Karpas-422 (cell line): Measurements from ENCODE around the gene MYO18A. TPM values are rescaled to one million over a fixed set of nuclear protein-coding genes. Genes with fewer than 3 reads are reported as not detected.

Experiments
- DNase-seq: peaks from one replicate; pipeline ENCODE4 v3.0.0-alpha.2; 2015
- H2AFZ ChIP-seq: fragments of 200-600 bp; sonication (generic); 2 replicates; pipeline ENCODE4 v1.6.1; 2014; ENCODE audit warnings: antibody characterized with exemption, low read length, mixed read lengths
- H3K27ac ChIP-seq: fragments of 200-600 bp; sonication (generic); 2 replicates; pipeline ENCODE4 v1.5.1; 2014; ENCODE audit warnings: mild to moderate bottlenecking, low read length, moderate library complexity
- H3K27me3 ChIP-seq: fragments of 200-600 bp; sonication (generic); 2 replicates; pipeline ENCODE4 v1.6.1; 2014; ENCODE audit warnings: low read length, mixed read lengths
- H3K36me3 ChIP-seq: fragments of 200-600 bp; sonication (generic); 2 replicates; pipeline ENCODE4 v1.6.1; 2014; ENCODE audit warnings: low read length, mixed read lengths; ENCODE audit not compliant: insufficient read depth
- H3K4me1 ChIP-seq: fragments of 200-600 bp; sonication (generic); 2 replicates; pipeline ENCODE4 v1.6.1; 2014; ENCODE audit warnings: mild to moderate bottlenecking, low read length, mixed read lengths
- H3K4me2 ChIP-seq: fragments of 200-600 bp; sonication (generic); 2 replicates; pipeline ENCODE4 v1.6.1; 2014; ENCODE audit warnings: low read length, low read depth, mild to moderate bottlenecking; ENCODE audit not compliant: poor library complexity, severe bottlenecking
- H3K4me3 ChIP-seq: fragments of 200-600 bp; sonication (generic); 2 replicates; pipeline ENCODE4 v1.5.1; 2014; ENCODE audit warnings: mild to moderate bottlenecking, antibody characterized with exemption, low read length, mixed read lengths
- H3K79me2 ChIP-seq: fragments of 200-600 bp; sonication (generic); 2 replicates; pipeline ENCODE4 v1.6.1; 2014; ENCODE audit warnings: mild to moderate bottlenecking, low read length, mixed read lengths
- H3K9ac ChIP-seq: fragments of 200-600 bp; sonication (generic); 2 replicates; pipeline ENCODE4 v1.6.0; 2014; ENCODE audit warnings: low read length
- H3K9me2 ChIP-seq: fragments of 200-600 bp; sonication (generic), shearing (Covaris generic); replicated peaks from 2 replicates; pipeline ENCODE4 v1.6.0; 2014; ENCODE audit warnings: mild to moderate bottlenecking, low read length, moderate library complexity; ENCODE audit not compliant: insufficient read depth
- H3K9me3 ChIP-seq: fragments of 300-700, 200-600 bp; sonication (generic); 2 replicates; pipeline ENCODE4 v1.6.1; 2014; ENCODE audit warnings: low read length, mixed read lengths
- H4K20me1 ChIP-seq: fragments of 200-600 bp; sonication (generic); 2 replicates; pipeline ENCODE4 v1.6.1; 2014; ENCODE audit warnings: mild to moderate bottlenecking, antibody characterized with exemption, low read length, low read depth; ENCODE audit not compliant: insufficient read depth
- total RNA-seq: library from RNA; depleted of rRNA; stranded (reverse); fragments of >200 nt; shearing (Covaris generic); gene quantifications from 2 replicates; pipeline ENCODE4 v1.2.3, GENCODE V29; 2014; ENCODE audit warnings: low replicate concordance

MYO18A gene
- total RNA-seq, 1 experiment from 2014 or later = 16.4 TPM

- Histone ChIP-seq H3K9ac (no peak overlapping the region), H3K4me3 (no peak overlapping the region), H3K27ac (no peak overlapping the region), H2AFZ (no peak overlapping the region), H3K4me1 (no peaks in the 10 kb centered on the region), H3K79me2 (no peaks in the 10 kb centered on the region), H3K9me2 (no peaks in the 10 kb centered on the region), H3K27me3 (no peaks in the 10 kb centered on the region), H3K36me3 (no peaks in the 10 kb centered on the region), H4K20me1 (no peaks in the 10 kb centered on the region), H3K9me3 (no peaks in the 10 kb centered on the region), H3K4me2 (no peak overlapping the region)
- no peak for DNase-seq
These were observed 119.2 kb downstream of the MYO18A start for GRCh38 chr17:29061036-29061435.

- no peak overlapping the region for H3K4me3 ChIP-seq
These were observed 119.7 kb downstream of the MYO18A start for GRCh38 chr17:29060475-29060874.

GRCh38 chr17:29059281-29059680, 120.9 kb downstream of the MYO18A start:
- H3K9me3 ChIP-seq = no peaks in the 10 kb centered on the region
- no peaks in the 10 kb centered on the region for H3K79me2 ChIP-seq
- no peak overlapping the region for H3K9ac ChIP-seq
- no peaks in the 10 kb centered on the region for H4K20me1 ChIP-seq
- DNase-seq = no peak
- no peak overlapping the region for H3K4me2 ChIP-seq
- no peaks in the 10 kb centered on the region for H3K27me3 ChIP-seq
- H3K36me3 ChIP-seq = no peaks in the 10 kb centered on the region
- H3K4me3 ChIP-seq = no peak overlapping the region
- no peaks in the 10 kb centered on the region for H3K9me2 ChIP-seq
- no peak overlapping the region for H2AFZ ChIP-seq
- H3K4me1 ChIP-seq = no peaks in the 10 kb centered on the region
- no peak overlapping the region for H3K27ac ChIP-seq

More at GRCh38 chr17:29060475-29060874, 119.7 kb downstream of the MYO18A start:
- Histone ChIP-seq H3K27me3 (no peaks in the 10 kb centered on the region), H2AFZ (no peak overlapping the region), H3K36me3 (no peaks in the 10 kb centered on the region), H3K27ac (no peak overlapping the region), H3K4me1 (no peaks in the 10 kb centered on the region), H3K4me2 (no peak overlapping the region), H3K9me2 (no peaks in the 10 kb centered on the region), H3K9me3 (no peaks in the 10 kb centered on the region), H3K79me2 (no peaks in the 10 kb centered on the region), H3K9ac (no peak overlapping the region), H4K20me1 (no peaks in the 10 kb centered on the region)
- DNase-seq = no peak

DNA sequence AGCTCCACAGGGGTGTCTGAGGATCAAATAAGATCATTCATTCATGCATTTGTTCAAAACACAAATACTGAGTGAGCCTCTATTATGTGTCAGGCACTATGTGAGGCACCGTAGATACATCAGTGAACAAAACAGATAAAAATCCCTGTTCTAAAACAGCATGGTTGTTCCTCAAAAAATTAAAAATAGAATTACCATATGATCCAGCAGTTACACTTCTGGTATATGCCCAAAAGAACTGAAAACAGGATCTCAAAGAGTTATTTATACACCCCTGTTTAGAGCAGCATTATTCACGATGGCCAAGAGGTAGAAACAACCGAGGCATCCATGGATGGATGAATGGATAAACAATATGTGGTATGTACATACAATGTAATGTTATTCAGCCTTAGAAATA, 121.8 kb downstream of the MYO18A start:
- Histone ChIP-seq H3K9ac (no peak overlapping the region), H3K27me3 (no peaks in the 10 kb centered on the region)

DNA sequence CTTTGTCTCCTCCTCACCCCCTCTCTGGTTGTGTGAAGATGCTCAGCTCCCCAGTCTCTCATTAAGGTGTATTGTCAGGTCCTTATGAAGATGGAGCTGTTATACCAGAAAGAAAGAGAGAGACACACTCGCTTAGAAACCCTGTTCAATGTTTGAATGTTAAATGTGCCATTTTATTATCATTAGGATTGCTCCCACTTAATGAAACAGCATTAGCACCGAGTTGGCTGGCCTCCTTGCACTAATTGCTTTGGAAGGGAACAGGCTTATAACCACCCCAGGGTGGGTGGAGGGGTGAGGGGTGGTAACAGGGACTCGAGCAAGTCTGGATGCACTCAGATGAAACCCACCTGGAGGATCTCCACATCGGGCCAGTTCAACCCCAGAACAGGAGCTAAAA, 122.8 kb downstream of the MYO18A start:
- Histone ChIP-seq H3K27me3 (no peaks in the 10 kb centered on the region), H3K9me2 (no peaks in the 10 kb centered on the region), H2AFZ (no peak overlapping the region), H3K9me3 (no peaks in the 10 kb centered on the region), H3K4me1 (no peaks in the 10 kb centered on the region), H3K36me3 (no peaks in the 10 kb centered on the region), H4K20me1 (no peaks in the 10 kb centered on the region), H3K9ac (no peak overlapping the region), H3K27ac (no peak overlapping the region), H3K4me3 (no peak overlapping the region), H3K79me2 (no peaks in the 10 kb centered on the region), H3K4me2 (no peak overlapping the region)
- no peak for DNase-seq

More for the DNA sequence above, 121.8 kb downstream of the MYO18A start:
- H3K36me3 ChIP-seq = no peaks in the 10 kb centered on the region
- H3K9me3 ChIP-seq = no peaks in the 10 kb centered on the region
- H4K20me1 ChIP-seq = no peaks in the 10 kb centered on the region
- H3K79me2 ChIP-seq = no peaks in the 10 kb centered on the region
- H3K4me1 ChIP-seq = no peaks in the 10 kb centered on the region
- H3K9me2 ChIP-seq = no peaks in the 10 kb centered on the region
- no peak overlapping the region for H2AFZ ChIP-seq
- H3K4me2 ChIP-seq = no peak overlapping the region
- DNase-seq = no peak
- H3K4me3 ChIP-seq = no peak overlapping the region
- H3K27ac ChIP-seq = no peak overlapping the region

DNA sequence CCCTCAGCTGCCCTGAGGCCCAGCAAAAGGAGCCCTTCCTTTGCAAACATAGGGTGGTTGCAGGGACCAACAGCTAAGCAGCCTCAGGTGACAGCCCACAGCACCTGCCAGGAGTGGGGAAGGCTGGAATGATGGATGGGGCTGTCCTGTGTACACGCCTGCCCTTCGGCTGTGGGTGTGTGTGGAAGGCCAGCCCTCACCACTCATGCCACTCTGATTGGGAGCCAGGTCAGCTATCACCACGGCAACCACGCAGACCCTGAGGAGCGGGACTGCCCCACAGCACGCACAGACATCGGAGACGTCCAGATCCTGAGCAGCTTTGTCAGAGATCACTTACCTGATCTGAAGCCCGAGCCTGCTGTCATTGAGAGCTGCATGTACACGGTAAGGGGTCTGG, 125.4 kb downstream of the MYO18A start:
- Histone ChIP-seq H3K36me3 (no peaks in the 10 kb centered on the region), H3K27ac (no peak overlapping the region), H3K4me2 (no peak overlapping the region), H3K9ac (no peak overlapping the region), H2AFZ (no peak overlapping the region), H4K20me1 (no peaks in the 10 kb centered on the region), H3K4me1 (no peaks in the 10 kb centered on the region), H3K27me3 (no peaks in the 10 kb centered on the region), H3K79me2 (no peaks in the 10 kb centered on the region), H3K9me2 (no peaks in the 10 kb centered on the region), H3K4me3 (no peak overlapping the region), H3K9me3 (no peaks in the 10 kb centered on the region)
- DNase-seq = no peak

DNA sequence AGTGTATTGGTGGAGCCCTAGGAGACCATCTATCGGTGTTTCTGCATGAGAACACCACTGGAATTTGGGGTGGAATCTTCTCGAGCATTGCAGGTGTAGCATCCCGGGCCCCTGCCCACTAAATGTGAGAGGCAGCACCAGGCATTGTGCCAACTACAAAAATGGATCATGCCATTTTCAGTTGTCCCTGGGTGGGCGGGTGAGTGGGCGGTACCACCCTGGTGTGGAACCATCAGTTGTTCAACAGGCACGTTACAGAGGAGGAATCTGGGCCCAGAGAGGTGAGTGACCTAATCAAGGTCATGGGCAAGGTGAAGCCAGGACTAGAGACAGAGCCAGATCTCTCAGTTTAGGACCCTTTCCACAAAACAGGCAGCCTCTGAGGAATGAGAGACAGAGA, 128.5 kb downstream of the MYO18A start:
- Histone ChIP-seq H3K4me3 (no peak overlapping the region), H2AFZ (no peak overlapping the region), H3K79me2 (no peaks in the 10 kb centered on the region), H3K9me3 (no peaks in the 10 kb centered on the region), H3K4me1 (0 out of 2 replicates have a peak, but pooled peaks cover 8% of the 10 kb centered on the region), H3K27ac (no peak overlapping the region), H3K27me3 (no peaks in the 10 kb centered on the region), H4K20me1 (no peaks in the 10 kb centered on the region), H3K36me3 (no peaks in the 10 kb centered on the region), H3K9me2 (no peaks in the 10 kb centered on the region), H3K9ac (no peak overlapping the region), H3K4me2 (no peak overlapping the region)
- no peak for DNase-seq

DNA sequence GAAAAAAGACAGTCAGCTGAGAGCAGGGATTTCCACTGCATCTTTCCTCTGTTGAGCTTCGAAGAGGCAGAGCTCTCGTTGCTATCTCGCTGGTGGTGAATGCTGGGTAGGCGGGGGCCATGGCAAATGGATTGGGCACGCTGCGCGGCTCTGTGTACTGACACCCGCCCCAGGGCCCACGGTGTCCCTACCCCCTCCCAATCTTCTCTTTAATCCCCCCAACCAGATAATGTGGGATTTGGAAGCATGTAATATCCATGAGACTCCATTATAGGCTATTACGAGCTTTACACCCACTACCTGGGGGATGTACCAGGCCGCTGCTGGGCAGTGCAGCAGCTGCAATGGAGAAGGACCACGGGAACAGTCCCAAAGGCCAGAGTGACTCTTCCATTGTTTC, 129.0 kb downstream of the MYO18A start:
- H3K79me2 ChIP-seq = no peaks in the 10 kb centered on the region
- H3K4me2 ChIP-seq = no peak overlapping the region
- no peaks in the 10 kb centered on the region for H3K36me3 ChIP-seq
- no peak overlapping the region for H2AFZ ChIP-seq
- H3K27ac ChIP-seq = no peak overlapping the region
- no peak overlapping the region for H3K9ac ChIP-seq
- no peaks in the 10 kb centered on the region for H3K9me3 ChIP-seq
- no peaks in the 10 kb centered on the region for H3K9me2 ChIP-seq
- no peaks in the 10 kb centered on the region for H3K27me3 ChIP-seq
- no peak overlapping the region for H3K4me3 ChIP-seq
- no peaks in the 10 kb centered on the region for H4K20me1 ChIP-seq
- DNase-seq = no peak
- peaks cover 10% of the 10 kb centered on the region for H3K4me1 ChIP-seq

DNA sequence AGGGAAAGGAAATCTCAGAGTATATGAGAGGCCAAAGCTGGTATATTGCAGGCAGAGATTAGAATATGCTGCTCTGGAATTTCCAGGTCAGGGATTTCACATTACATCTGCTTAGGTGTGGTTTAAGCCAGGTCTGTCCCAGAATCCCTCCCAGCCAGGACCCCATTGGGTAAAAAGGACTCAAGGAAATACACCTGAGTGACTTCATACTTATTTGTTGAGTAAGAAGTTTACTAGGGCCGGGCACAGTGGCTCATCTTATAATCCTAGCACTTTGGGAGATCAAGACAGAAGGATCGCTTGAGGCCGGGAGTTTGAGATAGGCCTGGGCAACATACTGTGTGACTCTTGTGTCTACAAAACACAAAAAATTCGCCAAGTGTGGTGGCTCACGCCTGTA, 130.0 kb downstream of the MYO18A start:
- Histone ChIP-seq H3K4me1 (peaks cover 17% of the 10 kb centered on the region), H3K36me3 (no peaks in the 10 kb centered on the region), H3K4me2 (no peak overlapping the region), H3K79me2 (no peaks in the 10 kb centered on the region), H3K9me3 (no peaks in the 10 kb centered on the region), H3K9ac (no peak overlapping the region), H3K4me3 (no peak overlapping the region), H3K27me3 (no peaks in the 10 kb centered on the region), H2AFZ (no peak overlapping the region), H4K20me1 (no peaks in the 10 kb centered on the region), H3K9me2 (no peaks in the 10 kb centered on the region), H3K27ac (no peak overlapping the region)
- no peak for DNase-seq
